ENCODE measurements around the gene SRP9.
"Not testable (repeated sequence)": the region's sequence is repeated elsewhere in the genome, so short reads cannot be mapped to it uniquely, and the experiment has no call there.

The SRP9 gene

GRCh38 chr1:225780134-225780533 lies 2.5 kb downstream of the SRP9 start:
- TF ChIP-seq CTCF (IDR thresholded peaks at IDR 0.05): no peak
- no peak for TF ChIP-seq ZFX (IDR thresholded peaks at IDR 0.05; ENCODE audit: borderline replicate concordance)
- no peak overlapping the region for H3K27ac ChIP-seq

GRCh38 chr1:225780630-225781029 lies 3.0 kb downstream of the SRP9 start:
- H3K27ac ChIP-seq: no peak overlapping the region
- TF ChIP-seq ZFX (IDR thresholded peaks at IDR 0.05; ENCODE audit: borderline replicate concordance): no peak
- TF ChIP-seq CTCF (IDR thresholded peaks at IDR 0.05): no peak

- H3K27ac ChIP-seq: not testable (repeated sequence)
Measured at GRCh38 chr1:225789142-225789541, 11.5 kb downstream of the SRP9 start.

- H3K27ac ChIP-seq: no peak overlapping the region
- TF ChIP-seq ZFX (IDR thresholded peaks at IDR 0.05; ENCODE audit: borderline replicate concordance) (no peak), CTCF (IDR thresholded peaks at IDR 0.05) (no peak)
Measured at GRCh38 chr1:225794954-225795353, 17.3 kb downstream of the SRP9 start.

- not testable (repeated sequence) for H3K27ac ChIP-seq
Measured at GRCh38 chr1:225796097-225796496, 18.5 kb downstream of the SRP9 start.

- H3K27ac ChIP-seq: not testable (repeated sequence)
Measured at GRCh38 chr1:225801146-225801545, 23.5 kb downstream of the SRP9 start.

- no peak overlapping the region for H3K27ac ChIP-seq
- TF ChIP-seq CTCF (IDR thresholded peaks at IDR 0.05): no peak
- no peak for TF ChIP-seq ZFX (IDR thresholded peaks at IDR 0.05; ENCODE audit: borderline replicate concordance)
Measured at GRCh38 chr1:225806249-225806648, 28.6 kb downstream of the SRP9 start.

- H3K27ac ChIP-seq: not testable (repeated sequence)
Measured at GRCh38 chr1:225806736-225807135, 29.1 kb downstream of the SRP9 start.

GRCh38 chr1:225808136-225808535 lies 30.5 kb downstream of the SRP9 start:
- H3K27ac ChIP-seq: no peak overlapping the region
- TF ChIP-seq CTCF (IDR thresholded peaks at IDR 0.05) (no peak), ZFX (IDR thresholded peaks at IDR 0.05; ENCODE audit: borderline replicate concordance) (no peak)
